ENCODE data around the gene CACNA2D3.
"Not testable (repeated sequence)": the region's sequence is repeated elsewhere in the genome, so short reads cannot be mapped to it uniquely, and the experiment has no call there.

The CACNA2D3 gene

DNA sequence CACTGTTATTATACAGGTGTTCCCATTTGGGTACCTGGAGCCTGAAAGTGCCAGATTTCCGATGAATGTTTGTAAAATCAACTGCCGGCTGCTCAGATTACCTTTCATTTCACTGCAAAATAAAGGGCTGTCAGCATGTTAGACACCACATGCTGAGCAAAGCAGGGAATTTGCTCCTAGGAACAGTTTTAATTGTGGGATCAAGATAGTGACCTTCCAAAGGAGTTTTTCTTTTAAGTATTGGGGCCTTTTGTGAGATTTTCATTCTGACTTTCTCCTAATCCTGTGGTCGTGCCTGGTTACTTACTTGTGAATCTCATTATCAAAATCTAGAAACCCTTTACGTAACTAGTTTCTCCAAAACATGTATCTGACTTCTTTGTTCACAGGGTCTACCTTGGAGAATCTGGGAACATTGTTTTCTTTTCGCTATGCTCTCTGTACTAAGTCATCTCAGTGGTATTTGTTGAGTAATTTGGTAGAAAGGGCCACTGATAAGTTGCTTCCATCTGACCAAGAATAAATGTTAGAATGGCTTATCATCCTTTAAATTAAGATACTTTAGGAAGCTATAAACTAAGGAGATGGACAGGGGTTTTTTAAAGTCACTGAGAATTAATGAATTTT lies 846.3 kb downstream of the CACNA2D3 start:
- Histone ChIP-seq H3K36me3 (ENCODE audit: control insufficient read depth, insufficient read depth, low read length) (no peaks in the 10 kb centered on the region), H3K4me1 (ENCODE audit: control insufficient read depth, insufficient read depth, low read length, poor library complexity, severe bottlenecking) (peaks cover 34% of the 10 kb centered on the region), H3K27ac (ENCODE audit: low read depth, low read length, severe bottlenecking) (peak overlapping the region; percentile 59), H3K4me3 (ENCODE audit: extremely low read depth, insufficient read depth, low read length, poor library complexity, severe bottlenecking) (no peak overlapping the region), H3K9me3 (ENCODE audit: control insufficient read depth, low read length) (no peaks in the 10 kb centered on the region)
- 60 to 76% methylated on average over 2 to 4 of the region's 5 CpGs for WGBS, 2 experiments (ENCODE audit: insufficient coverage in 2 of 2)

DNA sequence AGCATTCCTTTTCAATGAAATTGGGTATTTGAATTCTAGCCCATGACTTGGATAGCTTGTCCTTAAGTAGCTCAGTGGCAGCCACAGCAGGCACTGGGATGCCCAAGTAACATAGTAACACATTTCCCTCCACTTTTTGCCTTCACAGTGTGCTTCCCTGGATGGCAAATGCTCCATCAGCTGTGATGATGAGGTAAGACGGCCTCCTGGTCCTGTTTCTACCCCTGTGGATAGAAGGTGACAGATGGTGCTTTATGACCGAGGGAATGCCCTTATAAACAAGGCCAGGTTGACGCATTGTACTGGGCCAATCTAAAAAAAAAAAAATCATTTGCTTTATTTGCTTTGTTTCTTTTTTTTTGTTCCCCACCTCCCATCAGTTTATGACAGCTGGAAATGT lies 847.3 kb downstream of the CACNA2D3 start:
- WGBS, 2 experiments (ENCODE audit: insufficient coverage in 2 of 2), result 71 to 92% methylated on average over 1 to 2 of the region's 3 CpGs
- Histone ChIP-seq H3K4me1 (ENCODE audit: control insufficient read depth, insufficient read depth, low read length, poor library complexity, severe bottlenecking) (peaks cover 34% of the 10 kb centered on the region), H3K36me3 (ENCODE audit: control insufficient read depth, insufficient read depth, low read length) (no peaks in the 10 kb centered on the region), H3K27ac (ENCODE audit: low read depth, low read length, severe bottlenecking) (no peak overlapping the region), H3K9me3 (ENCODE audit: control insufficient read depth, low read length) (no peaks in the 10 kb centered on the region), H3K4me3 (ENCODE audit: extremely low read depth, insufficient read depth, low read length, poor library complexity, severe bottlenecking) (no peak overlapping the region)

DNA sequence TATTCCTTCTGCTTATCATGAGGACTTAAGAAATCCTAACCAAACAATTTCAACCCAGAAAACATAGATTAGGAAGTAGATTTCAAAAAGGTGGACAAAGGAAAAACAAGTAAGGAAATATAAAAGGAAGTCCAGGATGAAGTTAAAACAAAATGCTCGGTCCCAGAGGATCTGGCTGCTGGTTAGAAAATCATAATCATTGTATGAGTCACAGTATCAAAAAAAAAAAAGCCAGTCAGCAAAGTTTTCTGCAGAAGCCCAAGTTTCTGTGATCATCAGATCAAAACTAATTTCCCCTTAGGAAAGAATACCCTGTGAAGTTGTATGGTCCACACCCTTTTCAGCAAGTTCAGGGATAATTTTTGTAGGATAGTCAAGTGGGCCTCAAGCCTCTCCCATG lies 848.5 kb downstream of the CACNA2D3 start:
- no peaks in the 10 kb centered on the region for H3K9me3 ChIP-seq (ENCODE audit: control insufficient read depth, low read length)
- no peak overlapping the region for H3K27ac ChIP-seq (ENCODE audit: low read depth, low read length, severe bottlenecking)
- H3K4me1 ChIP-seq (ENCODE audit: control insufficient read depth, insufficient read depth, low read length, poor library complexity, severe bottlenecking), result peaks cover 22% of the 10 kb centered on the region
- no peaks in the 10 kb centered on the region for H3K36me3 ChIP-seq (ENCODE audit: control insufficient read depth, insufficient read depth, low read length)
- H3K4me3 ChIP-seq (ENCODE audit: extremely low read depth, insufficient read depth, low read length, poor library complexity, severe bottlenecking), result no peak overlapping the region
- 86% methylated on average over 1 of the region's 1 CpG; no CpG with 5 or more reads in 1 of the 2 experiments for WGBS, 2 experiments (ENCODE audit: insufficient coverage in 2 of 2)

DNA sequence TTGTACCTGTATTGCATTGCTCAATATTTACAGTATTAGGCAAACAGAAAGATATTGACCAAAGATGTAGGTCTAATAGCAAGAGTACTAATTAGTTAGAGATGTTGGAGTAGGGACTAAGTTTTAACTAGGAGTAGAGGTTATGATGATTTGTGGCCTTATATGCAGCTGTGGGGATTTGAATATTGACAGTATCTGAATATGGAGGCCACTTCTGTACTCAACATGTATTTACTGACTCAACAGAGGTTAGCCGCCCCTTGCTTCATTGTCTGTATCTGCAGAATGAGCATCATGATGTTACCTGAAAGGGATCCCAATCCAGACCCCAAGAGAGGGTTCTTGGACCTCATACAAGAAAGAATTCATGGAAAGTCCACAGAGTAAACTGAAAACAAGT lies 855.1 kb downstream of the CACNA2D3 start:
- no CpG with 5 or more reads among the region's 1 CpG for WGBS, 2 experiments (ENCODE audit: insufficient coverage in 2 of 2)

DNA sequence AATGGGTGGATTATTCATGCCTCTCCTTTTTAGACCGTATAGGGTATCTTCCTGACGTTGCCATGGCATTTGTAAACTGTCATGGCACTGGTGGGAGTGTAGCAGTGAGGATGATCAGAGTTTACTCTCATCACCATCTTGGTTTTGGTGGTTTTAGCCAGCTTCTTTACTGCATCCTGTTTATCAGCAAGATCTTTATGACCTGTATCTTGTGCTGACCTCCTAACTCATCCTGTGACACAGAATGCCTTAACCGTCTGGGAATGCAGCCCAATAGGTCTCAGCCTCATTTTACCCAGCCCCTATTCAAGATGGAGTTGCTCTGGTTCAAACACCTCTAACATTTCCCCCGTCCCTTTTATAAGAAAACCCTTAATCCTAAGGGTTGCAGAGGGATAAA lies 855.6 kb downstream of the CACNA2D3 start:
- H3K27ac ChIP-seq (ENCODE audit: low read depth, low read length, severe bottlenecking); H3K4me1 ChIP-seq (ENCODE audit: control insufficient read depth, insufficient read depth, low read length, poor library complexity, severe bottlenecking); H3K4me3 ChIP-seq (ENCODE audit: extremely low read depth, insufficient read depth, low read length, poor library complexity, severe bottlenecking); H3K36me3 ChIP-seq (ENCODE audit: control insufficient read depth, insufficient read depth, low read length); H3K9me3 ChIP-seq (ENCODE audit: control insufficient read depth, low read length): not testable (repeated sequence)
- 80 to 100% methylated on average over 1 of the region's 4 CpGs for WGBS, 2 experiments (ENCODE audit: insufficient coverage in 2 of 2)

More for the DNA sequence above, 855.1 kb downstream of the CACNA2D3 start:
- no peaks in the 10 kb centered on the region for H3K36me3 ChIP-seq (ENCODE audit: control insufficient read depth, insufficient read depth, low read length)
- H3K4me3 ChIP-seq (ENCODE audit: extremely low read depth, insufficient read depth, low read length, poor library complexity, severe bottlenecking), result no peak overlapping the region
- no peaks in the 10 kb centered on the region for H3K4me1 ChIP-seq (ENCODE audit: control insufficient read depth, insufficient read depth, low read length, poor library complexity, severe bottlenecking)
- H3K27ac ChIP-seq (ENCODE audit: low read depth, low read length, severe bottlenecking), result no peak overlapping the region
- peaks cover 5% of the 10 kb centered on the region for H3K9me3 ChIP-seq (ENCODE audit: control insufficient read depth, low read length)

DNA sequence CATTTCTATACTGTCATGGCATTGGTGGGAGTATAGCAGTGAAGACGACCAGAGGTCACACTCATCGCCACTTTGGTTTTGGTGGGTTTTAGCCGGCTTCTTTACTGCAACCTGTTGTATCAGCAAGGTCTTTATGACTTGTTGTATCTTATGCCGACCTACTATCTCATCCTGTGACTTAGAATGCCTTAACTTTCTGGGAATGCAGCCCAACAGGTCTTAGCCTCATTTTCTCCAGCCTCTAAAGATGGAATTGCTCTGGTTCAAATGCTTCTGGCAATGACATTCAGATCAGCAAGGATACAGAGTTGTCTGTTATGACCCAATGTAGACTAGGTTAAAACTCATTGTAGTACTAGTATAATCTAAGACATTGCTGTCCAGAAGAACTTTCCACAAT lies 860.5 kb downstream of the CACNA2D3 start:
- WGBS, 2 experiments (ENCODE audit: insufficient coverage in 2 of 2), result 92 to 94% methylated on average over 4 of the region's 4 CpGs
- Histone ChIP-seq H3K4me1 (ENCODE audit: control insufficient read depth, insufficient read depth, low read length, poor library complexity, severe bottlenecking) (no peaks in the 10 kb centered on the region), H3K36me3 (ENCODE audit: control insufficient read depth, insufficient read depth, low read length) (no peaks in the 10 kb centered on the region), H3K27ac (ENCODE audit: low read depth, low read length, severe bottlenecking) (no peak overlapping the region), H3K9me3 (ENCODE audit: control insufficient read depth, low read length) (peaks cover under 1% of the 10 kb centered on the region), H3K4me3 (ENCODE audit: extremely low read depth, insufficient read depth, low read length, poor library complexity, severe bottlenecking) (no peak overlapping the region)

DNA sequence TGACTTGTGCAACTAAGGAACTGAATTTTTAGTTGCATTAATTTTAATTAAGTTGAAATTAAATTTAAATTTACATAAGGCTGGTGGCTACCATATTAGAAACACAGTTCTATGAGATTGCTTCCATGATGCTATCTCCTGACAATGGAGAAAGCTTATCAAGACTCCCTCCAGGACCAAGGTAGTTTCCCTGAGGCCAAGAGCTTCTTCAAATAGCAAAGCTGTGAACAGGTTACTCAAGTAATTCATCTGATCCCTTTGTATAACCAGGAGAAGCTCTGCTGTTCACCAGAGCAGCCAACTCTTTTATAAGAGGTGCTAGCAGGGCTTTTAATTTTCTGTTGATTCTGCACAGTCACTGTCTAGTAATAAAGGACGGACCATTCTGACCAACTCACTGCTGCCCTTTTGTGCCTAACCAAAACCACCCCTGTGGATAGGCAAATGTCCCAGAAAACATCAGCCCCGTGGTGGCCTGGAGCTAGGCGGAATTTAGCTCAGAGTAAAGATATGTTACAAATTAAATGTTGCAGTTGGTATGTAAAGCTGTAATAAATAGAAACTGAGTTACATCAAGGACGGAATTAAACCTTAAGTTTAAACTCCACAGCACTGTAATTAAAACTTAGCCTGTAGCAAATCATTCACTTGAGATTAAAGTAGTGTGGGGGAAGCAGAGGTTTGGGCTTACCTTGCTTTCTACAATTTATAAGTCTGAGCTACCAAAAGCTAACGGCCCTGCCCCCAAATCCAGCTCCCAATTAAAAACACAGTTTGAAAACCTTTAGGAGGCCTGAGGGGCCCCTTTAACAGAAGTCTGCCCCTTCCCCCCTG lies 861.1 kb downstream of the CACNA2D3 start:
- 83 to 92% methylated on average over 1 to 2 of the region's 5 CpGs for WGBS, 2 experiments (ENCODE audit: insufficient coverage in 2 of 2)
- no peaks in the 10 kb centered on the region for H3K36me3 ChIP-seq (ENCODE audit: control insufficient read depth, insufficient read depth, low read length)
- H3K4me1 ChIP-seq (ENCODE audit: control insufficient read depth, insufficient read depth, low read length, poor library complexity, severe bottlenecking), result no peaks in the 10 kb centered on the region
- H3K9me3 ChIP-seq (ENCODE audit: control insufficient read depth, low read length), result no peaks in the 10 kb centered on the region
- no peak overlapping the region for H3K4me3 ChIP-seq (ENCODE audit: extremely low read depth, insufficient read depth, low read length, poor library complexity, severe bottlenecking)
- no peak overlapping the region for H3K27ac ChIP-seq (ENCODE audit: low read depth, low read length, severe bottlenecking)

DNA sequence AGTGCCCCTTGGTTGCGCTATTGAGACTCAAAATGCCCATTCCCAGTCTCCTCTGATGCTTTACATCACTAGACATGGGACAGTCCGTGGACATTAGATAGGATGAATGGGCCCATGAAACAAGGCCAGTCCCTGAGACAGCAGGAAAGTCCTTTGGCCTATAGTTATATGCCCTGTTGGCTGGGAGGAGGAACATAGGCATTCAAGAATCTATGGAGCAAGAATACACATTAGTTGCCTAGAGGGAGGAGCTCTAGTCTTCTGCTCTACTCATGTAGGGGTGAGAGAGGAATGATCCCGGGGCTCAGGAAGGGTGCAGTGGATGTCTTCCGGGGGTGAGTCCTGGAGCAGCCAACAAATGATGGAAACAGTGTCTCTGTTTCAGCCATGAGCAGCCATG lies 863.5 kb downstream of the CACNA2D3 start:
- 83 to 94% methylated on average over 3 of the region's 4 CpGs for WGBS, 2 experiments (ENCODE audit: insufficient coverage in 2 of 2)
- no peak overlapping the region for H3K4me3 ChIP-seq (ENCODE audit: extremely low read depth, insufficient read depth, low read length, poor library complexity, severe bottlenecking)
- H3K27ac ChIP-seq (ENCODE audit: low read depth, low read length, severe bottlenecking), result no peak overlapping the region
- no peaks in the 10 kb centered on the region for H3K9me3 ChIP-seq (ENCODE audit: control insufficient read depth, low read length)
- H3K4me1 ChIP-seq (ENCODE audit: control insufficient read depth, insufficient read depth, low read length, poor library complexity, severe bottlenecking), result no peaks in the 10 kb centered on the region
- no peaks in the 10 kb centered on the region for H3K36me3 ChIP-seq (ENCODE audit: control insufficient read depth, insufficient read depth, low read length)

DNA sequence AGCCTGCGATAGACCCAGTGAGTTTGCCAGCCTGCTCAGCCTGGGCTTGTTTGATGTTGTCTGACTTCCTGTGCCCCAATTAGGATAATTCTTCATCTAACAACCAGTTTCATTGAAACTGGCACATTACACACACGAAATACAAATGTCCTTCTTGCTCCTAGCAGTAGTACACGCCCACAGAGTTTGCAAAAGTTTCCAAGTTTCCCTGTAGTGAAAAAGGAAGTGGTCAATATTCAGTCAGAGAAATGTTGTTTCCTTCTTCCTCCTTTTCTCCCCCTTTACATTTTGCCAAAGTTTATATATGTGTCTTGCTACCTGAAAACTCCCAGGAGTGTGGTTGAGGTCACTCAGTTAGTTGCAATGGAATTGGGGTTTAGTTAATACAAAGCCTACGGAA lies 863.9 kb downstream of the CACNA2D3 start:
- Histone ChIP-seq H3K27ac (ENCODE audit: low read depth, low read length, severe bottlenecking) (no peak overlapping the region), H3K4me1 (ENCODE audit: control insufficient read depth, insufficient read depth, low read length, poor library complexity, severe bottlenecking) (no peaks in the 10 kb centered on the region), H3K36me3 (ENCODE audit: control insufficient read depth, insufficient read depth, low read length) (no peaks in the 10 kb centered on the region), H3K4me3 (ENCODE audit: extremely low read depth, insufficient read depth, low read length, poor library complexity, severe bottlenecking) (no peak overlapping the region), H3K9me3 (ENCODE audit: control insufficient read depth, low read length) (no peaks in the 10 kb centered on the region)
- 90 to 100% methylated on average over 1 of the region's 4 CpGs for WGBS, 2 experiments (ENCODE audit: insufficient coverage in 2 of 2)

DNA sequence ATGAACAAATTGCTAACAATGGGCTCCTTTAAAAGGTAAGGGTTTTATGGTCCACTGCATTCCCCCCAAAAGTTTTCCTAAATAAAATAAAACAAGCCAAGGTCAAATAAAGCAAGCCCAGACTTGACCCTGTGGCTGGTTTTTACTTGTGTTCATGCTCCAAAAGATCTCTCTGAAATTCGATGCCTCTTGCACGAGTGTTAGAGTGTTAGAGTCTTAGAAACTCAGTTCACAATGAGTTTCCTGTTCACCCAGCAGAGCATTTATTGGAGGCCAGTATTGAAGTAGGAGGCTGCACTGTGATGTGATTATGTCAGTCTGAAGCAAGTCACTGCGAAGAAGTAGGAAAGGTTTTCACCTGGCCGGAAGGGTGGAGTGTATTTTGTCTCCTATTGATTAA lies 865.4 kb downstream of the CACNA2D3 start:
- H3K4me3 ChIP-seq (ENCODE audit: extremely low read depth, insufficient read depth, low read length, poor library complexity, severe bottlenecking), result no peak overlapping the region
- no peaks in the 10 kb centered on the region for H3K9me3 ChIP-seq (ENCODE audit: control insufficient read depth, low read length)
- H3K27ac ChIP-seq (ENCODE audit: low read depth, low read length, severe bottlenecking), result peak overlapping the region; percentile 24
- H3K36me3 ChIP-seq (ENCODE audit: control insufficient read depth, insufficient read depth, low read length), result no peaks in the 10 kb centered on the region
- WGBS, 2 experiments (ENCODE audit: insufficient coverage in 2 of 2), result 81 to 89% methylated on average over 4 of the region's 4 CpGs
- no peaks in the 10 kb centered on the region for H3K4me1 ChIP-seq (ENCODE audit: control insufficient read depth, insufficient read depth, low read length, poor library complexity, severe bottlenecking)

DNA sequence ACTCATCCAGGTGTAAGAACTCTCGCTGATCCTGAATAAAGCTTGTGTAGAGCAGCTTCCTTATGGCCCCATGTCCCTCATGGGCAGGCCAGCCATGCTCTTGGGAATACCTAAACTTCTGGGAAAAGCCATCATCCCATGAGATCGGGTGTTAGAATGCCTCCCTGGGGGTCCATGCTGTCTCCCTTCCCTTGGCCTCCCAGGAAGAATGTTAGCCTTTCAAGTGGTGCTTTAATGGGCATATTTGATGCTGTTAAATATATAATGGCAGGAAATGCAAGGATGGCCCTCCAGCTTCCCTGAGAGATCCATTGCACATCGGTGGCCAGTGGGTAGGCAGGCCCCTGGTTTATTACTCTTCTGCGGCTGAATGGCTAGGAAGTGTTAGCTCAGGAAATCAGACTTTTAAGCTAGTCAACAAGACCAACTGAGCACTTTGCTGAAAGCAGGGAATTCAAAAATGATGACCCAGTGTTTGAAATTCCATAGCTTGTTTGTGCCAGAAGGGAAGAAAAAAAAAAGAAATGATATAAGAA lies 866.0 kb downstream of the CACNA2D3 start:
- no peak overlapping the region for H3K4me3 ChIP-seq (ENCODE audit: extremely low read depth, insufficient read depth, low read length, poor library complexity, severe bottlenecking)
- no peak overlapping the region for H3K27ac ChIP-seq (ENCODE audit: low read depth, low read length, severe bottlenecking)
- WGBS, 2 experiments (ENCODE audit: insufficient coverage in 2 of 2), result 85 to 92% methylated on average over 4 of the region's 4 CpGs
- no peaks in the 10 kb centered on the region for H3K9me3 ChIP-seq (ENCODE audit: control insufficient read depth, low read length)
- no peaks in the 10 kb centered on the region for H3K4me1 ChIP-seq (ENCODE audit: control insufficient read depth, insufficient read depth, low read length, poor library complexity, severe bottlenecking)
- H3K36me3 ChIP-seq (ENCODE audit: control insufficient read depth, insufficient read depth, low read length), result no peaks in the 10 kb centered on the region

Measured in mesodermal cell (in vitro differentiated cells).